ENCODE results near the gene TDRD6.
"Not testable (repeated sequence)": the region's sequence is repeated elsewhere in the genome, so short reads cannot be mapped to it uniquely, and the experiment has no call there.

Gene TDRD6

DNA sequence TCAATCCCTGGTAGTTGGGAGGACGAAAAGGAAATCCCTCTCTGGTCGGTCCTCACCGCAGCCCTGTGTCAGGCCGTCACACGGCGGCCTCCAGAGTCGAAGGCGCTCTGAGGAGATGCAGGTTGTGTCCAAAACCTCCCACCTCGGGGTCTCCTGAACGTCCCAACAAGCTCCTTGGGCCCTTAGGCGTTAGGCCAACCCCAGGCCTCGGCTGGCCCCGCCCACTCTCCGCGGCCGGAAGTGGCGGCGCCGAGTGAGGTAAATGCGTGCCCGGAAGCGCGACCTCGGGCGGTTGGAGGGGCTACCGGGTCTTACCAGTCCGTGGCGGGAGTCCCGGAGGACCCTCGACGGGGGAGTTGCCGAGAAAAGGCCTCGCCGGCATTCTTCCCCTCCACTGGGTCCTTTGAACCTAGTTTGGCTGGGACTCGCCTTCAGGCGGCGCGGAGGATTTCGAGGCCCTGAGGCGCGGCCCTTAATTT is at the start of gene TDRD6:
Gene TDRD6, plus strand, starts transcription at position 267 of the 479 bp plus-strand sequence. CDS start 244 bp downstream, outside the sequence.
- DNase-seq (ENCODE audit: low spot score): no peak

DNA sequence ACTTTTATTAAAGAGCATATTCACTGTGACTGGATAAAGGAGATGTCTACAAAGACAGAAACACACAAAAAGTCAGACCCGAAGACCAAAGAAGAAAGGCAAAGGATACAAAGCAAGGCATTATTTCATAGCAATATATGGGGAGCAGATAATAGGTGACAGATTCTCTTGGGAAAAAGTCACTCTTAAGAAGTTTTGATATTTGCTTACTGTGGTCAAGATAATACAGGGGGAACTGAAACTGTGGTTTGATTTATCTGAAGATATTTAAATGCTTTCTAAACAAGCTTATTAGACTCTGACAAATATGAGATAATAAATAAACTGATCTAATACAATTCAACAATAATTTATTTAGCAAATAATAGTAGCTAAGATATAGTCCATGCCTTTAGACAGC is 49.8 kb upstream of the TDRD6 start:
- DNase-seq (ENCODE audit: low spot score): no peak

DNA sequence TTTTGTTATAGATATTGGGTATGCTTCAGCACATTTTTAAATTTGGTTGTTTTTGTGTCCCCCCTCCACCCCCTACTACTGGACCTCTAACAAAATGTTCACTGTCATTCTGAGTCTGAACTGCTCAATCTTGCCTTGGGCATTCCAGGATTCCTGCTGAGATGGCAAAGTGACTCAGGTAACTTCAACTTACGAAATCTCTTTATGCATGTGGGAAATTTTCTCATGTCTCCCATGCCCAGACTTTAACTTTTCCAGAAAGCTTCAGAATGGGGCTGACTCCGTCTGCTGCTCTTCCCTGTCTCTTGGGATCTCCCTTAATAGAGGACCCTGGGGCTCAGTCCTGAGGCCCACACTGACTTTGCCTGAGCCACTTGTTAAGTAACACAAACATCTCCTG is 49.0 kb upstream of the TDRD6 start:
- no peak for DNase-seq (ENCODE audit: low spot score)

GRCh38 chr6:46642928-46643751 is 44.5 kb upstream of the TDRD6 start:
- no peak for DNase-seq (ENCODE audit: low spot score)

- DNase-seq (ENCODE audit: low spot score): no peak
These were observed 42.4 kb upstream of the TDRD6 start for GRCh38 chr6:46645265-46645664.

GRCh38 chr6:46648108-46648507 is 39.6 kb upstream of the TDRD6 start:
- not testable (repeated sequence) for DNase-seq (ENCODE audit: low spot score)

GRCh38 chr6:46648869-46649492 is 38.7 kb upstream of the TDRD6 start:
- no peak for DNase-seq (ENCODE audit: low spot score)

DNA sequence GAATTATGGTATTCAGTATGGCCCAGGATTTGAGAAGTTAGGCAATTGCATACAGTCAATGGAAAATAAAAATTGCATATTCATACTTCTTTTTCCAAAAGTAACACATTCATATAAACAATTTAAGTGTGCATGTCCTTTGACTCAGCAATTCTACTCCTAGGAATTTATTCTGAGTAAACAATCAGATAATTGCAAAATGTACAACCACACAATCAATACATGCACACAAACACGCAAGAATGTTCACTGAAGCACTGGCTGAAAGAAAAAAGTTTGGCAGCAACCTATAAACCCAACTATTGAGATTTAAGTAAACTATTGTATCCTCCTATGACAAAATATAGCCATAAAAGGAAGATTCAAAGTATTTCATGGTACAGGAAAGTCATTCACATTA is 36.7 kb upstream of the TDRD6 start:
- DNase-seq (ENCODE audit: low spot score): no peak

DNA sequence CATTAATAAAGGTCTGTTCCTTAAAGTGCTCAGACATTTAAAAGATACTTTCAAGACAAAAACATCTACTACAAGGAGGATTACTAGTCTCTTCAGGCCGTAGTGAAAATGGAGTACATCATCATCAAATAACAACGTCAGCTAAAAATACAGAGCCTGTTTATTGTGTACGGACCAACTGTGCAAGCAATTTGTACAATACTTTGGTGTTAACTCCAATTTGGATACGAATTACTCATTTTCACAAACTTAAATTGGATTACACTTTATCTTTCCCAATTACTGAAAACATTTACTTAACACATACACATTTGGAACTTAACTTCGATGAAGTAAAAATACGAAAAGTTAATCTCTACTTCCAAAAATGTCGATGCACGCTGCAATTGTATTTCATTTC is 35.9 kb upstream of the TDRD6 start:
- no peak for DNase-seq (ENCODE audit: low spot score)

DNA sequence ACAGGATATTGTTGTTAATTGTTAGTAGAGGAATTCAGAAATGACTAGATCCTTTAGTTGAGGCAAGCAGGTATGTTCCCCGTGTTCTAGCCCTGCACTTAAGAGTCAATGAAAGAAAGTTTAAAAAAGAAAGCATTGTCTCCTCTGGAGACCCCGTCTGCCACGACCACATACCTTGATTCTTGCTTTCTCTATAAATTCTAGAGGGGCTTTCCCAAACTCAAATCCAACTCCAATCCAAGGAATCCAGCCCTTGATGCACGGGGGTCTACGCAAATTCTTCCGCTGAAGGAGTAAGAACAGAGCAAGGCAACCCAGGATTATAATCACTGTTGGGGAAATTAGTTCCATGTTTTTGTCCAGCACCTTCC is 35.5 kb upstream of the TDRD6 start:
- no peak for DNase-seq (ENCODE audit: low spot score)

GRCh38 chr6:46652603-46653438 is 34.9 kb upstream of the TDRD6 start, which contains the start of the genes CYP39A1 and SLC25A27:
Gene CYP39A1, minus strand, starts transcription at chr6:46652818. Its CDS starts 236 bp downstream, at chr6:46652582.
Gene SLC25A27, plus strand, starts transcription at chr6:46652975. Its CDS starts 218 bp downstream, at chr6:46653193.
- DNase-seq (ENCODE audit: low spot score): peak; percentile 98

- no peak for DNase-seq (ENCODE audit: low spot score)
These were observed 34.1 kb upstream of the TDRD6 start for GRCh38 chr6:46653439-46654195.

GRCh38 chr6:46655803-46656202 is 31.9 kb upstream of the TDRD6 start:
- peak; percentile 15 for DNase-seq (ENCODE audit: low spot score)

DNA sequence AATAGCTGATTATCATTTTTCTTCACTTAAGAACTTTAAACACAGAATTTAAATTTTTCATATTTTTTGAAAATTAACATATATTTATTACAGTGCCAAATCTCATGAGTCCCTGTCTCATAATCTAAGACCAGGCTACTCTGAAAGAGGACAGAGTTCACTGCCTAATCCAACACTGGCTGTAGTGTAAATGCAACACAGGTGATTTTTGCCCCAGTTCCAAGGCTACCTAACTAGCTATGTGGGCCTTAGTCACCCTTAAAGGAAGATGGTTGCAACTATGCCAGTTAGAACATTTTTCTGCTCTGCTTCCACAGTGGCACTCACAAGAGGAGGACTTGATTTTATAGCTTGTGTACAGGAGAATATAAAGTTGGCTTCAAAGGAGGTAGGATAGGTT is 30.0 kb upstream of the TDRD6 start:
- DNase-seq (ENCODE audit: low spot score): no peak

GRCh38 chr6:46661483-46661882 is 26.2 kb upstream of the TDRD6 start:
- no peak for DNase-seq (ENCODE audit: low spot score)

- DNase-seq (ENCODE audit: low spot score): no peak
These were observed 20.3 kb upstream of the TDRD6 start for GRCh38 chr6:46667377-46667776.

DNA sequence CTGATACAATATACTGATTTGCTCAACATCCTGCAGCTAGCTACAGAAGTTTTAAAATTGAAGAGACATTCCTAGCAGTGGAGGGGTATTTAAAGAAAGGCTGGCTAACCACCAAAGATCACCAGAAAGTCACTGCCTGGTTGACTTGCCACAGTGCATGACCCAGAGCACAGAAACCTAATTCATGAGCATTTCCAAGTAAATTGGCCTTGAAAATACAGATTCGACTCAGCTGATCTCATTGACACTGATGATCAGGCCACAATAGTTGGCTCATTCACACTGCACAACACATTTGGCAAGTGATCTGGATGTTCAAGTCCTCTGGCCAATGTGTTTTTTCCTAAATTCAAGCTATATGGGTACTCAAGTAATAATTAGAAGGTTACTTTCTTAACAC is 13.3 kb upstream of the TDRD6 start:
- no peak for DNase-seq (ENCODE audit: low spot score)

DNA sequence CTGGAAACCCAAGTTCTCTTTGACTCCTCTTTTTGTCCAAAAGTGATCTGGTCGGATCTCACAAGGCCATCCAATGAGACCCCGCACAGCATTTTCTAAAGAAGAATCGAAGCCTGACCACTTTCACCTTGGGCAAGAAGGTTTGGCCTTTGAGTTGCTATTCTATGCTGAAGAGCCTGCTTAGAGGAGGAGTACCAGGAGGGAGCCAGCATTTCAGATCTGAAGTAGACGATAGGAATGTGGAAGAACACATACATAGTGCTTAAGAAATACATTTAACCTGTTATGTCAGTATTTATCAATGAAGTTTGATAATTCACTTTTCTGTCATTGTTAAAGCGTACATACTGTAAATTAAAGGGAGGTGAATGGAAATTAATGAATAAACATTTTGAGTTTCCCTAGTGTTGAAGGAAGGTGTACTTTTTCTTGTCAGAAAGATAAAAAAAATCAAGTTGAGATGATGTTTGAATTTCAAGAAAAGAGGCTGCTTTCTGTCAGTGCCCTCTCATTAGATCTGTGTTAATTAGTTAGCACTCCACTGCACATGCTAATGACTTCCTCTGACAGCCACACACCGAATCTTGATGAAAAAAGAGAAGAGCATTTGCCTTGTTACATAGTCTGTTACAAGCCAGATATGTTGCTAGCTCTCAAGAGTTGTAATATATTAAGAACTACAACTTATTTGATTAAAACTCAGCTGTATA is 10.9 kb upstream of the TDRD6 start:
- no peak for DNase-seq (ENCODE audit: low spot score)

- no peak for DNase-seq (ENCODE audit: low spot score)
These were observed 10.4 kb upstream of the TDRD6 start for GRCh38 chr6:46677314-46677654.

- peak; percentile 24 for DNase-seq (ENCODE audit: low spot score)
These were observed 2.9 kb upstream of the TDRD6 start for GRCh38 chr6:46684771-46685170.

Data from GM03348 (cell line).